Kasumi-1 (cell line): Measurements from ENCODE around the gene PACC1.
"Not testable (repeated sequence)": the region's sequence is repeated elsewhere in the genome, so short reads cannot be mapped to it uniquely, and the experiment has no call there.

ENCODE experiments used
- DNase-seq, 2 experiments: peaks; one replicate each; lab custom pipeline; 2025; lab: John Stamatoyannopoulos, UW

The PACC1 gene

DNA sequence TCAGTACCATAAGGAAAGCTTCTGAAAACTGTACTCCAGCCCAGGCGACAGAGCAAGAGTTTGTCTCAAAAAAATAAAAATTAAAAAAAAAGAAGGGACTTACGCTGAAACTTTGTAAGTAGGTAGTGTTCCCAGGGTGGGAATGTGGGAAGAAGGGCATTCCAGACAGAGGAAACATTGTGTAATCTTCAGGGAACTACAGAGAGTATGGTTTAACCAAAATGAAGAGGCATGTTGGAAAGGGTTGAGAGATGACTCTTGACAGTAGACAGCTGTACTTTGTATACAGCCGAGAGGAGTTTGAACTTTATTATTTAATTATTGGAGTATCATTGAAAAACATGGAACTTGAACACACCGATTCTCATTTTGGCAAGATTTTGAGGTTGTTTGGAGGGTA lies 86.4 kb downstream of the PACC1 start:
- no peak for DNase-seq

DNA sequence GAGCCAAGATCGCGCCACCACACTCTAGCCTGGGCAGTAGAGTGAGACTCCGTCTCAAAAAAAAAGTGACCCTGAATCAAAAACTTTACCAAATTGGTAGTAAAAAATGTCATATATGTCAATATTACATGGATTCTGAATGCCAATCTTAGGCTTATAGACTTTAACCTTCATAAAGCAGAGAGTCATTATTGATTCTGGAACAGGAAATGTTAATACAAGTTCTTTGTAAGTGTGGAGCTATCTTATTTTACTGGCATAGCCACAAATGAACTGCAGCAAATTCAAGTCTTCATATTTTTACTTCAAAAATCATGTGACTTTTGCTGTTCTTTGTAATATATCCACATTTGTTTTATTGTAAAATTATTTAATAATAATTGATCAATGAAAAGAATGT lies 88.1 kb downstream of the PACC1 start:
- no peak for DNase-seq

DNA sequence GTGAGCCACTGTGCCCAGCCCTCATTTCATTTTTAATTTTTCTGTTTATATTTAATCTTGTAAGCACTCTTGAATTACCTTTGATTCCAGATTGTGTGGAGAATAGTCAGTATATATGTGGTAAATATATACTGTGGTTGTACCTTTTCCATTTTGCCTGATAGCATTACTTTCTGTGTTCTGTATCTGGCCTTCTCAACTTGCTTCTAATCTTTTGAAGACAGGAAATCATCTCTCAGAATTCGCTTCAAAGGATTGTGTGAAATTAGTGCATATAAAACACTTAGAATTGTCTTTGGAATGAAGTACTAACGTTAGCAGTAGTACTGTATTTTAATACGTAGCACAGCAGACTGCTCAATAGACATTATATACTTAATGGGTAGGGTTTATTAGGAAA lies 91.6 kb downstream of the PACC1 start:
- DNase-seq, result no peak

DNA sequence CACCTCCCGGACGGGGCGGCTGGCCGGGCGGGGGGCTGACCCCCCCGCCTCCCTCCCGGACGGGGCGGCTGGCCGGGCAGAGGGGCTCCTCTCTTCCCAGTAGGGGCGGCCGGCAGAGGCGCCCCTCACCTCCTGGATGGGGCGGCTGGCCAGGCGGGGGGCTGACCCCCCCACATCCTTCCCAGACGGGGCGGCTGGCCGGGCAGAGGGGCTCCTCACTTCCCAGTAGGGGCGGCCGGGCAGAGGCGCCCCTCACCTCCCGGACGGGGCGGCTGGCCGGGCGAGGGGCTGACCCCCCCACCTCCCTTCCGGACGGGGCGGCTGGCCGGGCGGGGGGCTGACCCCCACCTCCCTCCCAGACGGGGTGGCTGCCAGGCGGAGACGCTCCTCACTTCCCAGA lies 93.7 kb downstream of the PACC1 start:
- not testable (repeated sequence) for DNase-seq

DNA sequence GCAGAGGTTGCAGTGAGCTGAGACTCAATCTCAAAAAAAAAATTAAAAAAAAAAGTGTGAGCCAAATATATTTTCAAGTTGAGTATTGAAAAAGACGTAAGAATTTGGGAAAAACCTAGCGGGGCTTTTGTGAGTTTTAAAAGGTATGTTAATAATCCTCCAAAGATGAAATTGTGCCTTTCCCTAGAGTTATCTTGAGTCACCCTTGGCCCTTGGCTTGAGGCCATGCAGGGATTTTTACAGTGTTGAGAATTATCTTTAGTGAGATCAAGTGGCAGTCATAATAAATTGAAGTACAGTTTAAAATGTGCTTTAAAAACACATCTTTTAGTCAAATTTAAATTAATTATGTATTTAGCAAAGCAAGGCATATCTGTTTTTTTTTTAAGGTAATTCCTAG lies 96.8 kb downstream of the PACC1 start:
- no peak for DNase-seq

DNA sequence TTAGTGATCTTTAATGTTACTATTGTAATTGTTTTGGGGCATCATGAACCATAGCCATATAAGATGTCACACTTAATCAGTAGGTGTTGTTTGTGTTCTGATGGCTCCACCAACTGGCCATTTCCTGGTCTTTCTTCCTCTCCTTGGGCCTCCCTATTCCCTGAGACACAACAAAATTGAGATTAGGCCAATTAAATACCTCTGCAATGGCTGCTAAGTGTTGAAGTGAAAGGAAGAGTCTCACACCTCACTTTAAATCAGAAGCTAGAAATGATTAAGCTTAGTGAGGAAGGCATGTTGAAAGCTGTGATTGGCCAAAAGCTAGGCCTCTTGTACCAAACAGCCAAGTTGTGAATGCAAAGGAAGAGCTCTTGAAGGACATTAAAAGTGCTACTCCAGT lies 98.8 kb downstream of the PACC1 start:
- peak in 1 of 2 experiments; percentile 11 for DNase-seq

DNA sequence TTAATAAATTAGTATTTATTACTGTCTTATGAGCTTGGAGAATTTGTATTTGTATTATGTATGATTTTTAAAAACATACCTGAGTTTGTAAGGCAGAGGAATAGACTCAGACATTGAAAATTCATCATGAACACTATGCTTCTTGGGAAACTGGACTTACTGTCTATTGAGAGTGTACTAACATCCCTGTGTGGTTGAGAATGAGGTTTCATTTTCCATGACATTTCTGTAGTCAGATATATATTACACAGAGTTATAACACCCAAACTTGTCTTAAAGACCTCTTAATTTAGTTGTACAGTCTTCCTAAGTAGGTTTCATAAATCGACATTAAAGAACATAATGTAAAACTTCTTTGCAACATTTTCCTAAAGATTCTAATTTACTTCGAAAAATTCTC lies 99.5 kb downstream of the PACC1 start:
- no peak for DNase-seq
